ENCODE results near the gene FAT2. TPM values are rescaled to one million over a fixed set of nuclear protein-coding genes. Genes with fewer than 3 reads are reported as not detected.
"Not testable (repeated sequence)": the region's sequence is repeated elsewhere in the genome, so short reads cannot be mapped to it uniquely, and the experiment has no call there.

Gene FAT2
- total RNA-seq, 1 donor from 2014 or later: 65.1 TPM

GRCh38 chr5:151581812-151582583, 9.1 kb downstream of the FAT2 start:
- peak; percentile 68 for DNase-seq (ENCODE audit: low spot score)

DNA sequence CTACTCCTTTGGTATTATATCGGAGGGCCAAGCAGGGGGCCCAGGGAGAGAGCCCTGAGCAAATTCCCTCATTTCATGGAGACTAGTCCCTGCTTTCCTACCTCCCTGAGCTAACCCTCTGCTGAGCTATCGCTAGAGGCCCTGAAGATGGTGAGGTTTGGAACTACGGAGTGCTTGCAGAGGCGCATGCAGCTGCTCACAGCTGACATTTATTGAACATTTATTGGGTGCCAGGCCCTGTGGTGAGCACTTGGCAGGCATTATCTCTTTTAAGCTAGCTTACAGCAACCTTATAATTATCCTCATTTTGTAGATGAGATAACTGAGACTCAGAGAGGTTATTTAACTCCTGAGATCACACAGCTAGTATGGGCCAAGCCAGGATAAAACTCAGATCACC, 9.8 kb downstream of the FAT2 start:
- no peak for DNase-seq (ENCODE audit: low spot score)

- DNase-seq (ENCODE audit: low spot score): peak; percentile 57
Measured at GRCh38 chr5:151580858-151581257, 10.3 kb downstream of the FAT2 start.

- DNase-seq (ENCODE audit: low spot score): no peak
Measured at GRCh38 chr5:151580239-151580638, 10.9 kb downstream of the FAT2 start.

DNA sequence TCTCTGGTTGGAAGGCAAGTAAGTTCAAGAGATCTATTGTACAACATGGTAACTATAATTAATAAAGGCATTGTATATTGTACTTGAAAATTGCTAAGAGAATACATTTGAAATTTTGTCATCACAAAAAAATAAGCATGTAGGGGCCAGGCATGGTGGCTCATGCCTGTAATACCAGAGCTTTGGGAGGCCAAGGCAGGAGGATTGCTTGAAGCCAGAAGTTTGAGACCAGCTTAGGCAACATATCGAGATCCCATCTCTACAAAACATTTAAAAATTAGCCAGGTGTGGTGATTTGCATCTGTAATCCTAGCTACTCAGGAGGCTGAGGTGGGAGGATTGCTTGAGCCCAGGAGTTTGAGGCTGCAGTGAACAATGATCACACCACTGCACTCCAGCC, 12.0 kb downstream of the FAT2 start:
- DNase-seq (ENCODE audit: low spot score): not testable (repeated sequence)

DNA sequence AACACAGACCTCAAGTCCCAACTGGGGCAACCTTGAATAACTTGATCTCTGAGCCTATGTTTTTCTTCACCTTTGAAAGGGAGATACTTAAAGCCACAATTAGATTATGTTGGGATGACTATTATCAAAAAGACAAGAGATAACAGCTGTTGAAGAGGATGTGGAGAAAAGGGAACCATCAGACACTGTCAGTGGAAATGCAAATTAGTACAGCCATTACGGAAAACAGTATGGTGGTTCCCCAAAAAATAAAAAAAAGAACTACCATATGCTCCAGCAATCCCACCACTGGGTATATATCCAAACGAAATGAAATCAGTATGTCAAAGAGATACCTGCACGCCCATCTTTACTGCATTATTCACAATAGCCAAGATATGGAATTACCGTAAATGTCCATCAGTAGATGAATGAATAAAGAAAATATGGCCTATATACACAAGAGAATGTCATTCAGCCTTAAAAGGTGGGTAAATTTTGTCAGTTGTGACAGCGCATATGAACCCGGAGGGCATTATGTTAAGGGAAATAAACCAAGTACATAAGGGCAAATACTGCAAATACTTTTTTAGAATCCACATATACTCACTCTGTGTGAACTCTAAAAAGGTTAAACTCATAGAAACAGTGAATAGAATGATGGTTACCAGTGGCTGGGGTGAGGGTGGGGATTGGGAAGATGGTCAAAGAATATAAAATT, 12.7 kb downstream of the FAT2 start:
- no peak for DNase-seq (ENCODE audit: low spot score)

DNA sequence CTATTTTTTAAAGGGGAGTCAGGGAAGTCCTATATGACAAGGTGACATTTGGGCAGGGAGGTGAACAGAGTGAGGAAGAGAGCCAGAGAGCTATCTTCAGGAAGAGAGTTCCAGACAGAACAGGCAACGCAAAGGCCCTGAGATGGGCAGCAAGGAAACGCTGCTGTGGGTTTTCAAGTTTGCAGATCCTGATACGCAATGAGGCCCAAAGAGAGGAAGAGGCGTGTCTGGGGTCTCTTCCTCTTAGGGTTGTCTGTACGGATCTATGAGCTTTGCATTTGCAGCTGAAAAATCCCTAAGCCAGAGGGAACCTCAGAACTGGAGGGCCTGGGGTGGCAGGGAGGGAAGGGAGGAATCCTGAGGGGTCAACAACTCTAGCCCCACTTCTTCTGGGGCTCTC, 13.6 kb downstream of the FAT2 start:
- DNase-seq (ENCODE audit: low spot score): no peak

DNA sequence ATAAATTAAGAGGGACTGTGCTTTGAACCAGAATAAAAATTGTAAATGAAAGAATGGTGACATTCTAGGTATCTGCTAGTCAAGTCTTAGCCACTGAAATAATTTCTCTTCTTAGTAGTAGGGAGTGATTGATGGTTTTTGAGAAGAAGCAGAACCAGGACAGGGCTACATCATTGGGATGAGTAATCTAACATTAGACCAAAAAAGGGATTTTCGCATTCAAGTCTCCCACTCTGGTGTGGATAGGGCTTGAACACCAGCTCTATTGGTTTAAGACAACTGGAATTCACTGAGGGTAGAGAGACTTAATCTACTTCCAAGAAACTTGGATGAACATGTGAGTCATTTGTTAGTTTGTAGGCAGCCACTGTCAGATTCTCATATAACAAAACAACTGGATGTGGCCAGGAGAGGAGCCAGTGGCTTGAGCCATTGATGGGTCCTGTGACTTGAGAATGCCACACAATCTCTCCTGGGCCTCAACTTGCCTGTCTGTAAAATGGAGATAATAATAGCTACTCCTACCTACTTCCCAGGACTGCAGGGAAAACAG, 16.6 kb downstream of the FAT2 start:
- no peak for DNase-seq (ENCODE audit: low spot score)

DNA sequence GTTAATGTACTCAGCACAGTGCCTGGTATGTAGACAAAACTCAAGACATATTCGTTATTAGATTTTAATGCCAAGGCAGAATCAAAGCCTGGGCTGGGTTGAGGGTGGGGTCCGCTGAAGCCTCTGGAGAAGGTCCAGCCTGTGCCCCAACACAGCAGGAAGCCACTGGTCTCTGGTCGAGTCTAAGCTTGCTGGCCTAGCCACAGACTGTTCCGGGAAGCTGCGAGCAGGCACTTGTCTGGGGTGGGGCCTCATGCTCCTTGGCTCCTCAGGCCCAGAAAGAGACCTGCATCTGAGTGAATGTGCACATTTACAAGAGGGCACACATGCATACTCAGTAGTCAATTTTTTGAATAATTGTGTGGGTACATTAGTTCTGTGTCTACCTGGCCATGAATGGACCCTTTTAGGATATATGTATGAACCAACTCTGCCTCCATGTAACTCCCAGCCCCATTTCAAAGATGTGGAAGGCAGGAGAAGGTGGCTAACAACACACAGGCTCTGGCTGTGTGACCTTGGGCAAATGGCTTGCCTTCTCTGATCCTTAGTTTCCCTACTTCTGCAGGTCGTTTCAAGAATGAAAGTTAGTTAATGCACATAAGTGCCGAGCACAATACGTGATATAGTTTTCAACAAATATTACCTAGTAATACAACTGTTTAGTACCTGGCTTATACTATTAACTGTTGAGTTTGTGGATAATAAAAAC, 18.3 kb downstream of the FAT2 start:
- peak; percentile 81 for DNase-seq (ENCODE audit: low spot score)

GRCh38 chr5:151571270-151572173, 19.6 kb downstream of the FAT2 start:
- peak; percentile 64 for DNase-seq (ENCODE audit: low spot score)

DNA sequence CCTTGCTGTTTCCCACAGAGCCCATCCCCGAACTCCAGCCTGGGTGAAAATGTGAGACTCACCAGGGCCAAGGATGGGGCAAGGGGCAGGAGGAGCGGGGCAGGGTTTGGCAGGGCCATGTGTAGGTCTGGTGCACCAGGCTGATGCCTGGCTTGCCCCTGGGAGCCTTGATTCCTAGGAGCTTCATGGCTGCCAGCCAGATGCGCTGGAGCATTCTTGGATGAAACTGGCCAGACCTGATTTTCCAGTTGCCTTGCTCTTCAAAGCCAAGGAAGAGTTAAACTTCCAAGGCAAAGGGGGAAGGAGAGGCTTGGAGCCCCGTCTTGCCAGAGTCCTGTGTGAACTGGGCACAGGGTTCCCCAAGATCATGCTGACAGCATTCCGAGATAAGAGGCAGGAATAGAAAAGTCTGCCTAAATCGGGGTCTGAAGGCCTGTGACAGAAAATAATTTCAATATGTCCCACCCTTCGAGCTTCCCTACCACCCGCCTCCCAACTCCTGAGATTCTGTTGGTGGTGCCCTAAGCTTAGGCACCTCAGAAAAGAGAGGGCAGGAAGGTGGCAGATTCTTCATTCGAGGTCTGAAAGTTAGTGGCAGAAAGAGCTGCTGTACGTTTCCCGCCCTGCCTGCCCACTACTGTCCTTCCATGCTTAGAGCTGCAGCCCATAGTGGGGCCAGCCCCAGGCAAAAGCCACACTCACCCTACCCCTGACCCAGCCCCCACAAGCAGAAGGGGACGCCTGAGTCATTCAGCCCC, 20.4 kb downstream of the FAT2 start:
- peak; percentile 61 for DNase-seq (ENCODE audit: low spot score)

- no peak for DNase-seq (ENCODE audit: low spot score)
Measured at GRCh38 chr5:151570058-151570457, 21.1 kb downstream of the FAT2 start.

DNA sequence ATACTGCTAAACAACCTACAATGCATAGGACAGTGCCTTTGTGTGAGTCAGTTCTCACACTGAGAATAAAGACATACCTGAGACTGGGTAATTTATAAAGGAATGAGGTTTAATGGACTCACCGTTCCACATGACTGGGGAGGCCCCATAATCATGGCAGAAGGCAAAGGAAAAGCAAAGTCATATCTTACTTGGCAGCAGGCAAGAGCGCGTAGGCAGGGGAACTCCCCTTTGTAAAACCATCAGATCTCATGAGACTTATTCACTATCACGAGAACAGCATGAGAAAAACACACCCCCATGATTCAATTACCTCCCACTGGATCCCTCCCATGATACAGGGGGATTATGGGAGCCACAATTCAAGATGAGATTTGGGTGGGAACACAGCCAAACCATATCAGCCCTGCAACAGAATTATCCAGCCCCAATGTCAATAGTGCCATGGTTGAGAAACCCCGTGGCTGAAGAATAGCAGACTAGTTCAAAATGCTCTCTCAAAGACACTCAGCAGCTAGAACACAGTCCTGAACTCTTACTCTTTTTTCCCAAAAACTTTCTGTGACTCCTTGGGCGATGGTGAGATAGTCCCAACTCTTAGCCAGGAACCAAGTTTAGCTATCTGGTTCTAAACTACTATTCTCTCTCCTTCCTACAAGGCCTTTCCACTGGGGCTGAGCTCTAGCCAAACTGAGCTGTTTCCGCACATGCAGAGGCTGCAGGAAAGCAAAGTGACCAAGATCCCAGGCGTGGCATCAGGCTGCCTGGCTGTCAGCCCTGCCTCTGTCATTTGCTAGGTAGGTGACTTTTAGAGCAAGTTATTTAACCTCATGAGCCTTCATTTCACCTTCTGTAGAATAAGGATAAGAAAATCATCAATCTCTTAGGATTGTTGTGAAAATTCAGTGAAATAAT, 21.7 kb downstream of the FAT2 start:
- no peak for DNase-seq (ENCODE audit: low spot score)

DNA sequence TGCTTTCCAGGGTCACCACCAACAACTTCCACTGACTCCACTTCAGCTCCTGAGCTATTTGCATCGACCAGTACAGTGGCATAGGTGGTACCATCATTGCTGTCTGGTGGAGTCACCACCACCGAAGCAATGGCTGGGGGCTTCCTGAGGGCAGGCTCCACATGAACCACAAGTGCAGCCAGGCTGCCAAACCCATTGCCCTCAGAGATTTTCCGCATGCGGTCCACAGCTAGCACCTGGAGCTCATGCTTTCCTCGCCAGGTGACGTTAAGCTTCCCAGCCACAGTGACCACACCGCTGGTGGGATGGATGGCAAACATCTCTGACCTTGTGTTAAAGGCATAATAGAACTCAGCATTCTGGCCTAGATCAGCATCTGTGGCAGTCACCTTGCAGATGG, 23.1 kb downstream of the FAT2 start:
- DNase-seq (ENCODE audit: low spot score): no peak

DNA sequence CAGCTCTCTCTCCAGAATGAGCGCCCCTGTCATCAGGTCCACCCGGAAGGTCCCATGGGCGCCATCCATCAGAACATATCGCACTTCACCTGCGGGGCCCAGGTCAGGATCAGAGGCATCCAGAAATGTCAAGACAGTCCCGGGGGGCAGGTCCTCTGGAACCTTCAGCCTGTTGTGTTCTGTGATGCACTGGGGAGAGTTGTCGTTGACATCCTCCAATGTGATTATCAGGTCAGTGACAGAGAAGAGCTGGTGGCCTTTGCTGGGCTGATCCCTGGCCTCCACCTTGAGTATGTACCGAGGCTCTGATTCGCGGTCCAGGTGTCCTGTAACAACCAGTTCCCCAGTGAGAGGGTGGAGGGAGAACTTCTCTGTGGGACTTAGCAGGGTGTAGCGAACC, 25.2 kb downstream of the FAT2 start:
- DNase-seq (ENCODE audit: low spot score): no peak

DNA sequence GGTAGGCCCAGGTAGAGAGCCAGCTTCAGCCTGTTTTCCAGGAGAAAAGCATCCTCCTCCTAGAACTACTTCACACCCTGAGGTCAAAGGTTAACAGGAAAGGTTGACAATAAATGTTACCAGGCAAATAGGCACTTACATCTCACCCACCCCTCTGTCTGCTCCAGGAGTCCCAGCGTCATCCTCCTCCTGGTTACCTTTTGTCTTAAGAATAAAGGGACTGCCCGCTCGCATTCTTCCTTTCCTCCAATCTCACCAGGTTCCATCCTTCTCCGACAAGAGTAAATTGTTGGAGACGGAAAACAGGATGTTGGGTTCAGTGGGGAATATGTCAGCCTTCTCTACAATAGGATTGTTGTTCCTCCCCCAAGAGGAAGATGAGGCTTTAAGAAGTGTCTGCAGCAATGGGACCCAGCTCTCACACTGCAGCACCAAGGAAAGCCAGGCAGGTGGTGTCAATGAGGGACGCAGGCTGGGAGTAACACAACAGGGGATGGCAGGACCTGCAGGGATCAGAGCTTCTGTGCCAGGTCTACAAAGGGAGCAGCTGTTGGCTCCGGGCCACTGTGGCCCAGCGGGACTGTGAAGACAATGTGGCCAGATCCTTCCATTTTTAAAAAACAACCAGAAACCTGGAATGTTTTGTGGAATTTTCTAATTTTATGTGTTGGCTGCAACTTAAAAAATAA, 29.0 kb downstream of the FAT2 start:
- no peak for DNase-seq (ENCODE audit: low spot score)

GRCh38 chr5:151557951-151558350, 33.2 kb downstream of the FAT2 start:
- no peak for DNase-seq (ENCODE audit: low spot score)

GRCh38 chr5:151557466-151557865, 33.7 kb downstream of the FAT2 start:
- DNase-seq (ENCODE audit: low spot score): no peak

GRCh38 chr5:151556806-151557205, 34.3 kb downstream of the FAT2 start:
- DNase-seq (ENCODE audit: low spot score): no peak
